ENCODE measurements around the gene GRIP1. TPM values are rescaled to one million over a fixed set of nuclear protein-coding genes. Genes with fewer than 3 reads are reported as not detected.

GRIP1 gene
- total and polyA plus RNA-seq, 2 donors (not counting 1 experiment from before 2014, with no cell fraction given) = 0.12 TPM; not detected in 1

- Histone ChIP-seq H3K4me1 (ENCODE audit: control insufficient read depth, extremely low read depth, insufficient read depth, low read length) (no peaks in the 10 kb centered on the region), H3K4me2 (ENCODE audit: extremely low read depth, insufficient read depth, low read length) (no peak overlapping the region), H3K27ac (ENCODE audit: insufficient read depth, low read length) (no peak overlapping the region), H2AFZ (ENCODE audit: low read length) (no peak overlapping the region), H3K9ac (ENCODE audit: insufficient read depth, low read length) (no peak overlapping the region), H3K9me3 (ENCODE audit: control insufficient read depth, insufficient read depth, low read depth, low read length) (no peaks in the 10 kb centered on the region), H3K36me3 (ENCODE audit: control insufficient read depth, insufficient read depth, low read length) (no peaks in the 10 kb centered on the region), H3K79me2 (ENCODE audit: control insufficient read depth, insufficient read depth, low read length) (no peaks in the 10 kb centered on the region), H3K4me3 (replicated peaks in 1 of 4; ENCODE audit: control extremely low read depth in 1 of 4, insufficient read depth in 1 of 4, low read depth in 3 of 4, low read length in 4 of 4) (no peak overlapping the region), H4K20me1 (ENCODE audit: control insufficient read depth, extremely low read depth, insufficient read depth, low read length) (no peaks in the 10 kb centered on the region), H3K27me3 (ENCODE audit: control insufficient read depth, insufficient read depth, low read length) (no peaks in the 10 kb centered on the region)
- TF ChIP-seq, protein P1, sequence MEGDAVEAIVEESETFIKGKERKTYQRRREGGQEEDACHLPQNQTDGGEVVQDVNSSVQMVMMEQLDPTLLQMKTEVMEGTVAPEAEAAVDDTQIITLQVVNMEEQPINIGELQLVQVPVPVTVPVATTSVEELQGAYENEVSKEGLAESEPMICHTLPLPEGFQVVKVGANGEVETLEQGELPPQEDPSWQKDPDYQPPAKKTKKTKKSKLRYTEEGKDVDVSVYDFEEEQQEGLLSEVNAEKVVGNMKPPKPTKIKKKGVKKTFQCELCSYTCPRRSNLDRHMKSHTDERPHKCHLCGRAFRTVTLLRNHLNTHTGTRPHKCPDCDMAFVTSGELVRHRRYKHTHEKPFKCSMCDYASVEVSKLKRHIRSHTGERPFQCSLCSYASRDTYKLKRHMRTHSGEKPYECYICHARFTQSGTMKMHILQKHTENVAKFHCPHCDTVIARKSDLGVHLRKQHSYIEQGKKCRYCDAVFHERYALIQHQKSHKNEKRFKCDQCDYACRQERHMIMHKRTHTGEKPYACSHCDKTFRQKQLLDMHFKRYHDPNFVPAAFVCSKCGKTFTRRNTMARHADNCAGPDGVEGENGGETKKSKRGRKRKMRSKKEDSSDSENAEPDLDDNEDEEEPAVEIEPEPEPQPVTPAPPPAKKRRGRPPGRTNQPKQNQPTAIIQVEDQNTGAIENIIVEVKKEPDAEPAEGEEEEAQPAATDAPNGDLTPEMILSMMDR (conservative IDR thresholded peaks at IDR 0.05 in 1 of 2, IDR thresholded peaks at IDR 0.05 in 1 of 2; ENCODE audit: low read depth in 1 of 2, low read length in 2 of 2) = no peak
- TF ChIP-seq EZH2 (IDR thresholded peaks at IDR 0.05; ENCODE audit: low read length, missing control alignments) = no peak
- no peak for DNase-seq (ENCODE audit: low read depth in 2 of 2)
Observed at GRCh38 chr12:66361703-66362102, 317.2 kb downstream of the GRIP1 start.

- Histone ChIP-seq H3K4me2 (ENCODE audit: extremely low read depth, insufficient read depth, low read length) (no peak overlapping the region), H3K27me3 (ENCODE audit: control insufficient read depth, insufficient read depth, low read length) (no peaks in the 10 kb centered on the region), H3K9me3 (ENCODE audit: control insufficient read depth, insufficient read depth, low read depth, low read length) (no peaks in the 10 kb centered on the region), H3K4me3 (replicated peaks in 1 of 4; ENCODE audit: control extremely low read depth in 1 of 4, insufficient read depth in 1 of 4, low read depth in 3 of 4, low read length in 4 of 4) (no peak overlapping the region), H3K79me2 (ENCODE audit: control insufficient read depth, insufficient read depth, low read length) (no peaks in the 10 kb centered on the region), H2AFZ (ENCODE audit: low read length) (no peak overlapping the region), H3K36me3 (ENCODE audit: control insufficient read depth, insufficient read depth, low read length) (no peaks in the 10 kb centered on the region), H3K27ac (ENCODE audit: insufficient read depth, low read length) (no peak overlapping the region), H3K9ac (ENCODE audit: insufficient read depth, low read length) (no peak overlapping the region), H3K4me1 (ENCODE audit: control insufficient read depth, extremely low read depth, insufficient read depth, low read length) (no peaks in the 10 kb centered on the region), H4K20me1 (ENCODE audit: control insufficient read depth, extremely low read depth, insufficient read depth, low read length) (no peaks in the 10 kb centered on the region)
- TF ChIP-seq EZH2 (IDR thresholded peaks at IDR 0.05; ENCODE audit: low read length, missing control alignments) = no peak
- TF ChIP-seq, protein P1 (conservative IDR thresholded peaks at IDR 0.05 in 1 of 2, IDR thresholded peaks at IDR 0.05 in 1 of 2; ENCODE audit: low read depth in 1 of 2, low read length in 2 of 2) = no peak
- DNase-seq (ENCODE audit: low read depth in 2 of 2) = no peak
Observed at GRCh38 chr12:66359300-66359699, 319.6 kb downstream of the GRIP1 start.

DNA sequence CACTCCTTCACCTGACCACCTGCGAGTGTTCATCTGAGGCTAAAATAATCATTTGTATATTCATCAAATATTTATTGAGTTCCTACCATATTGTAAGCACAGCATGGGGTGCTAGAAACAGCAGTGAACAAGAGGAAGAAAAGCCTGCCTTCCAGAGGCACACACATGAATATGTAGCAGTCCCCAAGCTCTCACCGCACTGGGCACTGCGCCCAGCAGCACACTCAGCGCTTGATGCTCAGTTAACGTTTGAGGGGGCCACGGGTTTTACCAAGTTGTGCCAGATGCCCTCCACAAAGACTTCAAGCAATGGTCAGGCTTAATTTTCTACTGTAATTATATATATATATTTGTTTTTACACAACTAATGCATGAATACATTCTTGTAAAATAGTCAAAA lies 324.6 kb downstream of the GRIP1 start:
- Histone ChIP-seq H3K9me3 (ENCODE audit: control insufficient read depth, insufficient read depth, low read depth, low read length) (no peaks in the 10 kb centered on the region), H2AFZ (ENCODE audit: low read length) (no peak overlapping the region), H4K20me1 (ENCODE audit: control insufficient read depth, extremely low read depth, insufficient read depth, low read length) (no peaks in the 10 kb centered on the region), H3K27me3 (ENCODE audit: control insufficient read depth, insufficient read depth, low read length) (no peaks in the 10 kb centered on the region), H3K4me1 (ENCODE audit: control insufficient read depth, extremely low read depth, insufficient read depth, low read length) (no peaks in the 10 kb centered on the region), H3K27ac (ENCODE audit: insufficient read depth, low read length) (no peak overlapping the region), H3K36me3 (ENCODE audit: control insufficient read depth, insufficient read depth, low read length) (no peaks in the 10 kb centered on the region), H3K79me2 (ENCODE audit: control insufficient read depth, insufficient read depth, low read length) (no peaks in the 10 kb centered on the region), H3K4me3 (replicated peaks in 1 of 4; ENCODE audit: control extremely low read depth in 1 of 4, insufficient read depth in 1 of 4, low read depth in 3 of 4, low read length in 4 of 4) (no peak overlapping the region), H3K4me2 (ENCODE audit: extremely low read depth, insufficient read depth, low read length) (no peak overlapping the region), H3K9ac (ENCODE audit: insufficient read depth, low read length) (no peak overlapping the region)
- peak in 1 of 2 donors; percentile 45 for DNase-seq (ENCODE audit: low read depth in 2 of 2)
- TF ChIP-seq EZH2 (IDR thresholded peaks at IDR 0.05; ENCODE audit: low read length, missing control alignments) = no peak
- TF ChIP-seq, protein P1 (conservative IDR thresholded peaks at IDR 0.05 in 1 of 2, IDR thresholded peaks at IDR 0.05 in 1 of 2; ENCODE audit: low read depth in 1 of 2, low read length in 2 of 2) = no peak
